Lower lobe of right lung (tissue), 2 donors: ENCODE data around the gene LGALS7B. TPM values are rescaled to one million over a fixed set of nuclear protein-coding genes. Genes with fewer than 3 reads are reported as not detected.
"Not testable (repeated sequence)": the region's sequence is repeated elsewhere in the genome, so short reads cannot be mapped to it uniquely, and the experiment has no call there.

Source experiments
- ATAC-seq, 2 donors: fragments of 200-7000 bp; cut with Tn5 transposase; one replicate each; pipeline ENCODE4 v1.9.1; 2020 to 2022; ENCODE audit warnings: mild to moderate bottlenecking in 2 of 2, moderate library complexity in 2 of 2
- DNase-seq: peaks from one replicate; pipeline ENCODE4 v3.0.0-alpha.2; 2020
- H3K27ac ChIP-seq: fragments of 200-600 bp; one replicate; pipeline ENCODE4 v1.8.0; 2022
- H3K27me3 ChIP-seq: fragments of 200-600 bp; one replicate; pipeline ENCODE4 v1.8.0; 2022; ENCODE audit warnings: low read depth
- H3K36me3 ChIP-seq: fragments of 200-600 bp; one replicate; pipeline ENCODE4 v1.8.0; 2022; ENCODE audit warnings: mild to moderate bottlenecking
- H3K4me1 ChIP-seq: fragments of 200-600 bp; one replicate; pipeline ENCODE4 v1.8.0; 2022
- H3K4me3 ChIP-seq: fragments of 200-600 bp; one replicate; pipeline ENCODE4 v1.8.0; 2022; ENCODE audit warnings: mild to moderate bottlenecking
- H3K9me3 ChIP-seq: fragments of 200-600 bp; one replicate; pipeline ENCODE4 v1.8.0; 2022
- CTCF ChIP-seq: fragments of 200-600 bp; IDR thresholded peaks from one replicate; pipeline ENCODE4 v1.8.0; 2022; ENCODE audit warnings: antibody characterized with exemption, mild to moderate bottlenecking
- intact Hi-C: fragments of 100-400 bp; cut with DNase I; formaldehyde crosslinking; loops from one replicate; pipeline ENCODE4 v1.11.0; 2022
- total RNA-seq: library from RNA; stranded (reverse); fragmentation: NEBNext Ultra II Directional; extraction: Animal tissue kit (Norgen Biotek cat#: 25700); gene quantifications from one replicate; pipeline ENCODE4 v1.2.1, GENCODE V29; 2021
- donor health status: DM: no; HTN: yes; CAD: no; lungs with severe emphysema.

The LGALS7B gene
- total RNA-seq, 1 donor from 2014 or later: not detected

GRCh38 chr19:38792250-38793111, 3.5 kb downstream of the LGALS7B start:
- intact Hi-C loops: no loop called here
- H3K4me3 ChIP-seq: peak overlapping the region; percentile 45
- peaks cover 8% of the 10 kb centered on the region for H3K4me1 ChIP-seq
- TF ChIP-seq CTCF: peak; percentile 59
- ATAC-seq (peak; percentile 34 to 65), DNase-seq (peak; percentile 76)
- H3K27me3 ChIP-seq: no peaks in the 10 kb centered on the region
- H3K36me3 ChIP-seq: no peaks in the 10 kb centered on the region
- H3K9me3 ChIP-seq: no peaks in the 10 kb centered on the region
- H3K27ac ChIP-seq: peak overlapping the region; percentile 58

GRCh38 chr19:38793177-38793576, 4.2 kb downstream of the LGALS7B start:
- no peak overlapping the region for H3K4me3 ChIP-seq
- ATAC-seq: no peak
- H3K27ac ChIP-seq: peak overlapping the region; percentile 58
- H3K4me1 ChIP-seq: peaks cover 8% of the 10 kb centered on the region
- intact Hi-C loops: no loop called here
- H3K36me3 ChIP-seq: no peaks in the 10 kb centered on the region
- H3K27me3 ChIP-seq: no peaks in the 10 kb centered on the region
- no peak for DNase-seq
- TF ChIP-seq CTCF: no peak
- H3K9me3 ChIP-seq: no peaks in the 10 kb centered on the region

- ATAC-seq (no peak), DNase-seq (no peak)
- Histone ChIP-seq H3K4me1 (peaks cover 8% of the 10 kb centered on the region), H3K36me3 (no peaks in the 10 kb centered on the region), H3K27me3 (no peaks in the 10 kb centered on the region), H3K27ac (no peak overlapping the region), H3K4me3 (no peak overlapping the region), H3K9me3 (no peaks in the 10 kb centered on the region)
- TF ChIP-seq CTCF: no peak
- intact Hi-C loops: no loop called here
Measured at GRCh38 chr19:38793671-38794070, 4.7 kb downstream of the LGALS7B start.

GRCh38 chr19:38795549-38795948, 6.5 kb downstream of the LGALS7B start:
- TF ChIP-seq CTCF: no peak

GRCh38 chr19:38796154-38796553, 7.2 kb downstream of the LGALS7B start:
- H3K4me1 ChIP-seq: peaks cover 8% of the 10 kb centered on the region
- ATAC-seq: no peak
- intact Hi-C loops: no loop called here
- no peak overlapping the region for H3K27ac ChIP-seq
- no peaks in the 10 kb centered on the region for H3K27me3 ChIP-seq
- no peaks in the 10 kb centered on the region for H3K9me3 ChIP-seq
- DNase-seq: no peak
- TF ChIP-seq CTCF: no peak
- no peaks in the 10 kb centered on the region for H3K36me3 ChIP-seq
- no peak overlapping the region for H3K4me3 ChIP-seq

More at GRCh38 chr19:38795549-38795948, 6.5 kb downstream of the LGALS7B start:
- Histone ChIP-seq H3K4me3 (no peak overlapping the region), H3K9me3 (no peaks in the 10 kb centered on the region), H3K27ac (no peak overlapping the region), H3K27me3 (no peaks in the 10 kb centered on the region), H3K36me3 (no peaks in the 10 kb centered on the region), H3K4me1 (peaks cover 8% of the 10 kb centered on the region)
- ATAC-seq (no peak), DNase-seq (no peak)
- intact Hi-C loops: no loop called here

GRCh38 chr19:38797781-38798180, 8.8 kb downstream of the LGALS7B start:
- H3K9me3 ChIP-seq, intact Hi-C loops, H3K36me3 ChIP-seq, H3K4me3 ChIP-seq, DNase-seq, H3K27ac ChIP-seq, H3K27me3 ChIP-seq, H3K4me1 ChIP-seq, ATAC-seq: not testable (repeated sequence)
